Memory B cell (primary cell): ENCODE data around the gene N4BP2.

Experiments used
- ATAC-seq: fragments of 150-1000 bp; cut with Tn5 transposase; 2 replicates; pipeline ENCODE4 v1.10.0; 2021; ENCODE audit warnings: low read depth, mild to moderate bottlenecking, moderate library complexity
- DNase-seq, 2 donors: peaks; one replicate each; pipeline ENCODE4 v3.0.0; 2022; ENCODE audit warnings: low spot score in 2 of 2
- H3K27ac Mint-ChIP-seq: one replicate; pipeline ENCODE4 v1.8.0; 2022; ENCODE audit warnings: mild to moderate bottlenecking, moderate library complexity, mixed read lengths
- H3K27me3 Mint-ChIP-seq: one replicate; pipeline ENCODE4 v1.8.0; 2022; ENCODE audit warnings: mixed read lengths
- H3K36me3 Mint-ChIP-seq: one replicate; pipeline ENCODE4 v1.8.0; 2022; ENCODE audit warnings: mild to moderate bottlenecking, mixed read lengths
- H3K4me1 Mint-ChIP-seq: one replicate; pipeline ENCODE4 v1.8.0; 2022; ENCODE audit warnings: mixed read lengths
- H3K4me3 Mint-ChIP-seq: one replicate; pipeline ENCODE4 v1.8.0; 2022; ENCODE audit warnings: mild to moderate bottlenecking, moderate library complexity, mixed read lengths
- H3K9me3 Mint-ChIP-seq: one replicate; pipeline ENCODE4 v1.8.0; 2022; ENCODE audit warnings: mixed read lengths

The N4BP2 gene

DNA sequence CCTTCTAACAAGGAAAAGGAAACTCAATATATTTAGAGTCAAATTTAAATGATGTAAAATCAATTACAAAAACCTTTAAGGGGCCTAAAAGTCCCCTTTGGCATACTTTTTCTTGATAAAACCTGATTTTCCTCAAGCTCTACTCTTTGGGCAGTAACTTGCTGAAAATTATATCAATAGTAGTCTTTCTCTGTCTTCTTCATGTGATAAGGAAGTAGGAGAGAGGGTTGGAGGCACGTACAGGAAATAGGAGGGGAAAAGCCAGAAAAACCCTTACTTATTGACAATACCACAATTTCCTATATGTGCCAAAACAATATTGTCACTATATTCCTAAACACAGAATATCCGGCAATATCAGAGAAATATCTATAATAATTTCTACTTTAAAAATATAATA is 149.8 kb downstream of the N4BP2 start:
- no peaks in the 10 kb centered on the region for H3K9me3 Mint-ChIP-seq
- peaks cover 64% of the 10 kb centered on the region for H3K4me1 Mint-ChIP-seq
- no peak for DNase-seq
- peak overlapping the region; percentile 91 for H3K27ac Mint-ChIP-seq
- H3K4me3 Mint-ChIP-seq = peak overlapping the region; percentile 67
- no peak for ATAC-seq
- peaks cover 18% of the 10 kb centered on the region for H3K36me3 Mint-ChIP-seq
- H3K27me3 Mint-ChIP-seq = no peaks in the 10 kb centered on the region
